ENCODE results near the gene FCN1.

Gene FCN1

GRCh38 chr9:134894136-134894860, 23.4 kb downstream of the FCN1 start:
- H4K20me1 ChIP-seq (ENCODE audit: insufficient read depth, low read length, poor library complexity, severe bottlenecking), result no peaks in the 10 kb centered on the region
- no peak overlapping the region for H3K4me2 ChIP-seq (ENCODE audit: low read depth, low read length, poor library complexity, severe bottlenecking)
- no peaks in the 10 kb centered on the region for H3K9me2 ChIP-seq (replicated peaks; ENCODE audit: low read depth, low read length)
- H3K36me3 ChIP-seq (ENCODE audit: insufficient read depth, low read length), result no peaks in the 10 kb centered on the region
- no peak overlapping the region for H3K4me3 ChIP-seq (ENCODE audit: low read length, poor library complexity, severe bottlenecking)
- H3K79me2 ChIP-seq (ENCODE audit: insufficient read depth, low read length), result no peaks in the 10 kb centered on the region
- no peak for TF ChIP-seq EZH2phosphoT487 (IDR thresholded peaks at IDR 0.05; ENCODE audit: borderline replicate concordance)
- no peak for TF ChIP-seq CTCF (conservative IDR thresholded peaks at IDR 0.05; ENCODE audit: low read length)
- H2AFZ ChIP-seq (ENCODE audit: low read length), result no peak overlapping the region
- no peaks in the 10 kb centered on the region for H3K27me3 ChIP-seq (ENCODE audit: insufficient read depth, low read length, poor library complexity, severe bottlenecking)
- H3K9ac ChIP-seq (ENCODE audit: low read depth, low read length, poor library complexity, severe bottlenecking), result no peak overlapping the region
- H3K9me3 ChIP-seq (ENCODE audit: insufficient read depth, low read depth, low read length), result peaks cover 19% of the 10 kb centered on the region; the same call in 1 of the 2 replicates
- no peaks in the 10 kb centered on the region for H3F3A ChIP-seq (ENCODE audit: low read depth)
- no peaks in the 10 kb centered on the region for H3K4me1 ChIP-seq (ENCODE audit: insufficient read depth, low read length, poor library complexity, severe bottlenecking)

DNA sequence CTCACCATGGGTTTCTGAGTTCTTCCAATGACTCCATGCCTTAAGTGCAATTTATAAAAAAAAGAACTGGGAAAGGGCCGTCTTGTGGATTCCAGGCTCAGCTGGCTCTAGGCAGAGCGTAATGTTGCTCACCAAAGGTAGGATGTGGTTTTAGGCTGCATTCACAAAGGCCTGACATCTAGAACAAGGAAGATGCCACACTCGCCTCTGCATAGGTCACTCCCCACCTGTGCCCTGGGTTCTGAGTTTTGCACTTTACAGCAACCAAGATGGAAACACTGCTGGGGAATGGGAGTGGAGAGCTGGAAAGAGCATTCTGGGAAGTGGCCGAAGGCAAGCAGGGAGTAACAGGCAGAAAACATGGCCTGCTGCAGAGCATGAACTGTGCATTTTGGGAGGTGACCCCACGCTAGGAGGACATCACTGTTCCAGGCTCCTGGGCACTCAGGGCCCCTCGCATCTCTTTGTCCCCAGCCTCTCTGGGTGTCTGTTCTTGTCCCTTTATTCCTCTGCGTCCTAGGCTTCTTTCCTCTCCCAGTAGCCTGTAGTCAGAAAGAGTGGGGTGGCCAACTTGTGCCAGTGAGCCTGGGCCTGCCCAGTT, 24.8 kb downstream of the FCN1 start:
- no peaks in the 10 kb centered on the region for H3K79me2 ChIP-seq (ENCODE audit: insufficient read depth, low read length)
- H2AFZ ChIP-seq (ENCODE audit: low read length), result no peak overlapping the region
- H3K4me3 ChIP-seq (ENCODE audit: low read length, poor library complexity, severe bottlenecking), result no peak overlapping the region
- H4K20me1 ChIP-seq (ENCODE audit: insufficient read depth, low read length, poor library complexity, severe bottlenecking), result no peaks in the 10 kb centered on the region
- H3K4me2 ChIP-seq (ENCODE audit: low read depth, low read length, poor library complexity, severe bottlenecking), result no peak overlapping the region
- H3F3A ChIP-seq (ENCODE audit: low read depth), result no peaks in the 10 kb centered on the region
- TF ChIP-seq EZH2phosphoT487 (IDR thresholded peaks at IDR 0.05; ENCODE audit: borderline replicate concordance) (no peak), CTCF (conservative IDR thresholded peaks at IDR 0.05; ENCODE audit: low read length) (no peak)
- H3K9me2 ChIP-seq (replicated peaks; ENCODE audit: low read depth, low read length), result no peaks in the 10 kb centered on the region
- H3K36me3 ChIP-seq (ENCODE audit: insufficient read depth, low read length), result no peaks in the 10 kb centered on the region
- H3K9ac ChIP-seq (ENCODE audit: low read depth, low read length, poor library complexity, severe bottlenecking), result no peak overlapping the region
- no peaks in the 10 kb centered on the region for H3K4me1 ChIP-seq (ENCODE audit: insufficient read depth, low read length, poor library complexity, severe bottlenecking)
- H3K9me3 ChIP-seq (ENCODE audit: insufficient read depth, low read depth, low read length), result peaks cover 12% of the 10 kb centered on the region; the same call in 1 of the 2 replicates
- no peaks in the 10 kb centered on the region for H3K27me3 ChIP-seq (ENCODE audit: insufficient read depth, low read length, poor library complexity, severe bottlenecking)

GRCh38 chr9:134892221-134892620, 25.5 kb downstream of the FCN1 start:
- Histone ChIP-seq H3F3A (ENCODE audit: low read depth) (no peaks in the 10 kb centered on the region), H3K79me2 (ENCODE audit: insufficient read depth, low read length) (no peaks in the 10 kb centered on the region), H3K27me3 (ENCODE audit: insufficient read depth, low read length, poor library complexity, severe bottlenecking) (no peaks in the 10 kb centered on the region), H3K4me2 (ENCODE audit: low read depth, low read length, poor library complexity, severe bottlenecking) (no peak overlapping the region), H3K9me2 (replicated peaks; ENCODE audit: low read depth, low read length) (no peaks in the 10 kb centered on the region), H3K9ac (ENCODE audit: low read depth, low read length, poor library complexity, severe bottlenecking) (no peak overlapping the region), H3K9me3 (ENCODE audit: insufficient read depth, low read depth, low read length) (peaks cover 12% of the 10 kb centered on the region; the same call in 1 of the 2 replicates), H3K36me3 (ENCODE audit: insufficient read depth, low read length) (no peaks in the 10 kb centered on the region), H4K20me1 (ENCODE audit: insufficient read depth, low read length, poor library complexity, severe bottlenecking) (no peaks in the 10 kb centered on the region), H2AFZ (ENCODE audit: low read length) (no peak overlapping the region), H3K4me1 (ENCODE audit: insufficient read depth, low read length, poor library complexity, severe bottlenecking) (no peaks in the 10 kb centered on the region), H3K4me3 (ENCODE audit: low read length, poor library complexity, severe bottlenecking) (no peak overlapping the region)
- TF ChIP-seq CTCF (conservative IDR thresholded peaks at IDR 0.05; ENCODE audit: low read length), result no peak
- TF ChIP-seq EZH2phosphoT487 (IDR thresholded peaks at IDR 0.05; ENCODE audit: borderline replicate concordance), result no peak

All from Loucy (cell line).